H1 (cell line): ENCODE results near the gene EPHB1. TPM values are rescaled to one million over a fixed set of nuclear protein-coding genes. Genes with fewer than 3 reads are reported as not detected.

Experiments used
- CTCF ChIA-PET: fragments of 300-600 bp; sonication (Branson Sonifier 250); formaldehyde crosslinking; loops from one replicate; lab custom pipeline; 2021; ENCODE audit not compliant: partially characterized antibody; lab: Charles Lee
- POLR2A ChIA-PET: fragments of 300-600 bp; sonication (Branson Sonifier 250); formaldehyde crosslinking; loops from one replicate; lab custom pipeline; 2021; ENCODE audit warnings: inconsistent platforms; ENCODE audit not compliant: partially characterized antibody; lab: Charles Lee
- DNase-seq, 2 experiments: peaks; one replicate each; pipeline versions ENCODE4 v3.0.0 to v3.0.0-alpha.2; 2010 to 2022; ENCODE audit warnings: low spot score in 2 of 2, low read depth in 1 of 2, mixed read lengths in 1 of 2
- FAIRE-seq: peaks from 2 replicates; lab custom pipeline; 2011; peaks lifted over from hg19 to GRCh38; lab: Jason Lieb, UNC
- H2AFZ ChIP-seq: 2 replicates; pipeline ENCODE4 v1.8.1; 2012; ENCODE audit warnings: low read length, inconsistent platforms
- H2AK5ac ChIP-seq: 2 replicates; pipeline ENCODE4 v1.6.1; 2013; ENCODE audit warnings: low read depth, low read length
- H2BK120ac ChIP-seq: replicated peaks from 2 replicates; pipeline ENCODE3; 2013; ENCODE audit warnings: low read depth, low read length, inconsistent platforms
- H2BK12ac ChIP-seq: 2 replicates; pipeline ENCODE4 v1.6.1; 2013; ENCODE audit warnings: low read depth, low read length
- H2BK15ac ChIP-seq: 2 replicates; pipeline ENCODE4 v1.6.1; 2013; ENCODE audit warnings: low read length
- H2BK20ac ChIP-seq: 2 replicates; pipeline ENCODE4 v1.6.1; 2013; ENCODE audit warnings: low read length
- H2BK5ac ChIP-seq: 2 replicates; pipeline ENCODE4 v1.6.1; 2013; ENCODE audit warnings: low read depth, low read length
- H3K14ac ChIP-seq: 2 replicates; pipeline ENCODE4 v1.6.1; 2013; ENCODE audit warnings: inconsistent platforms; ENCODE audit not compliant: insufficient read length
- H3K18ac ChIP-seq: 2 replicates; pipeline ENCODE4 v1.6.1; 2013; ENCODE audit warnings: low read length; ENCODE audit errors: extremely low read depth
- H3K23ac ChIP-seq: 2 replicates; pipeline ENCODE4 v1.6.1; 2013; ENCODE audit warnings: inconsistent platforms; ENCODE audit not compliant: insufficient read length
- H3K23me2 ChIP-seq: 2 replicates; pipeline ENCODE4 v1.6.1; 2013; ENCODE audit warnings: low read depth, low read length
- H3K27ac ChIP-seq: 2 replicates; pipeline ENCODE4 v1.6.1; 2011; ENCODE audit warnings: low read depth, low read length, inconsistent platforms
- H3K27me3 ChIP-seq, 4 experiments: replicated peaks in 1 of 4; 1 replicate in 1 of 4; 2 replicates in 3 of 4; pipeline versions ENCODE4 v1.6.1 to v1.8.1; 2011 to 2013; ENCODE audit warnings: low read length in 3 of 4, mild to moderate bottlenecking in 3 of 4, inconsistent platforms in 2 of 4, mixed read lengths in 2 of 4, moderate library complexity in 1 of 4; ENCODE audit not compliant: control insufficient read depth in 3 of 4, insufficient read depth in 3 of 4; ENCODE audit errors: extremely low read depth in 1 of 4
- H3K36me3 ChIP-seq, 4 experiments: 2 replicates each; pipeline versions ENCODE4 v1.6.1 to v1.8.1; 2011 to 2013; ENCODE audit warnings: mild to moderate bottlenecking in 4 of 4, low read length in 3 of 4, moderate library complexity in 2 of 4, control low read depth in 1 of 4, inconsistent platforms in 1 of 4; ENCODE audit not compliant: insufficient read depth in 4 of 4, control insufficient read depth in 2 of 4
- H3K4ac ChIP-seq: replicated peaks from 2 replicates; pipeline ENCODE3; 2013; ENCODE audit warnings: low read length, low read depth, mixed read lengths, inconsistent platforms; ENCODE audit not compliant: insufficient read length
- H3K4me1 ChIP-seq, 4 experiments: replicated peaks in 1 of 4; 1 replicate in 1 of 4; 2 replicates in 3 of 4; pipeline versions ENCODE4 v1.6.1 to v1.8.1; 2011 to 2013; ENCODE audit warnings: low read length in 3 of 4, inconsistent platforms in 2 of 4, mixed read lengths in 1 of 4; ENCODE audit not compliant: insufficient read depth in 4 of 4, control insufficient read depth in 3 of 4
- H3K4me2 ChIP-seq, 2 experiments: 2 replicates each; pipeline versions ENCODE4 v1.6.1 to v1.8.1; 2011 to 2013; ENCODE audit warnings: low read depth in 2 of 2, low read length in 2 of 2, control low read depth in 1 of 2, inconsistent platforms in 1 of 2, mild to moderate bottlenecking in 1 of 2; ENCODE audit not compliant: insufficient read depth in 1 of 2
- H3K4me3 ChIP-seq, 4 experiments: fragments of 200-600, 300-600 bp in 1 of 4; sonication (generic), shearing (Covaris generic), sonication (Bioruptor Twin) in 1 of 4; 2 replicates each; pipeline versions ENCODE4 v1.5.1 to v1.8.1; 2011 to 2016; ENCODE audit warnings: low read length in 4 of 4, low read depth in 3 of 4, control low read depth in 2 of 4, inconsistent platforms in 2 of 4, mild to moderate bottlenecking in 2 of 4, mixed read lengths in 1 of 4, moderate library complexity in 1 of 4; ENCODE audit not compliant: insufficient read depth in 2 of 4; ENCODE audit errors: extremely low read depth in 1 of 4
- H3K56ac ChIP-seq: replicated peaks from 2 replicates; pipeline ENCODE3; 2013; ENCODE audit warnings: low read depth, mild to moderate bottlenecking, mixed read lengths, low read length, inconsistent platforms; ENCODE audit not compliant: insufficient read length
- H3K79me1 ChIP-seq: 2 replicates; pipeline ENCODE4 v1.6.1; 2013; ENCODE audit warnings: low read depth, low read length, control low read depth
- H3K79me2 ChIP-seq, 2 experiments: 2 replicates each; pipeline versions ENCODE4 v1.6.1 to v1.8.1; 2012 to 2013; ENCODE audit warnings: low read length in 2 of 2, mild to moderate bottlenecking in 2 of 2, inconsistent platforms in 1 of 2; ENCODE audit not compliant: insufficient read depth in 2 of 2, control insufficient read depth in 1 of 2
- H3K9ac ChIP-seq, 4 experiments: replicated peaks in 1 of 4; 1 replicate in 1 of 4; 2 replicates in 3 of 4; pipeline versions ENCODE4 v1.6.1 to v1.8.1; 2011 to 2013; ENCODE audit warnings: low read depth in 3 of 4, low read length in 3 of 4, control low read depth in 2 of 4, mild to moderate bottlenecking in 2 of 4, moderate library complexity in 2 of 4, inconsistent platforms in 1 of 4; ENCODE audit errors: extremely low read depth in 1 of 4
- H3K9me3 ChIP-seq, 2 experiments: 2 replicates each; pipeline versions ENCODE4 v1.6.1 to v1.8.1; 2012 to 2013; ENCODE audit warnings: mild to moderate bottlenecking in 2 of 2, moderate library complexity in 2 of 2, control low read depth in 1 of 2, inconsistent platforms in 1 of 2, low read depth in 1 of 2, low read length in 1 of 2, mixed read lengths in 1 of 2; ENCODE audit not compliant: insufficient read depth in 2 of 2
- H4K20me1 ChIP-seq, 2 experiments: replicated peaks in 1 of 2; 2 replicates each; pipeline versions ENCODE3 to v1.8.1; 2011 to 2013; ENCODE audit warnings: inconsistent platforms in 2 of 2, low read length in 2 of 2, mild to moderate bottlenecking in 1 of 2; ENCODE audit not compliant: insufficient read depth in 2 of 2, control insufficient read depth in 1 of 2
- H4K5ac ChIP-seq: 2 replicates; pipeline ENCODE4 v1.6.1; 2013; ENCODE audit warnings: low read length, low read depth, mixed read lengths, inconsistent platforms; ENCODE audit not compliant: insufficient read length
- H4K8ac ChIP-seq: 2 replicates; pipeline ENCODE4 v1.8.0; 2013; ENCODE audit warnings: mild to moderate bottlenecking, moderate library complexity, low read length, inconsistent platforms; ENCODE audit not compliant: insufficient read depth; ENCODE audit errors: extremely low read depth
- H4K91ac ChIP-seq: replicated peaks from 2 replicates; pipeline ENCODE3; 2013; ENCODE audit warnings: low read length, mixed read lengths, inconsistent platforms; ENCODE audit not compliant: insufficient read length
- FOSL1 ChIP-seq: IDR thresholded peaks from 2 replicates; pipeline ENCODE4 v1.6.1; 2011; ENCODE audit warnings: mild to moderate bottlenecking, low read depth, low read length, moderate library complexity; ENCODE audit not compliant: insufficient read depth
- GABPA ChIP-seq: IDR thresholded peaks from 2 replicates; pipeline ENCODE4 v1.6.1; 2011; ENCODE audit warnings: mild to moderate bottlenecking, low read length, moderate library complexity, borderline replicate concordance; ENCODE audit not compliant: insufficient read depth
- MAFK ChIP-seq: IDR thresholded peaks from 2 replicates; pipeline ENCODE4 v1.6.1; 2012; ENCODE audit warnings: low read depth, mild to moderate bottlenecking, improper control_type of control experiment, low read length
- RBBP5 ChIP-seq: IDR thresholded peaks from 2 replicates; pipeline ENCODE4 v1.7.1; 2012; ENCODE audit warnings: low read depth, mild to moderate bottlenecking, inconsistent platforms, low read length, moderate library complexity, borderline replicate concordance
- SP1 ChIP-seq: IDR thresholded peaks from 2 replicates; pipeline ENCODE4 v1.6.1; 2011; ENCODE audit warnings: low read depth, low read length
- TBP ChIP-seq: IDR thresholded peaks from 2 replicates; pipeline ENCODE4 v1.6.1; 2011; ENCODE audit warnings: low read depth, low read length, improper control_type of control experiment
- ZNF274 ChIP-seq: IDR thresholded peaks from 2 replicates; pipeline ENCODE4 v1.7.0; 2012; ENCODE audit warnings: low read length, borderline replicate concordance; ENCODE audit errors: extremely low read depth
- WGBS, 2 experiments: shearing (Covaris generic) in 1 of 2; methylation state at CpG; one replicate each; pipeline versions ENCODE4 v1.1.6 to v1.1.7; 2013 to 2015; ENCODE audit warnings: low lambda C conversion rate in 2 of 2, mixed read lengths in 2 of 2, inconsistent platforms in 1 of 2, low coverage in 1 of 2, missing lambda C conversion rate in 1 of 2; ENCODE audit not compliant: insufficient replicate concordance in 2 of 2, insufficient coverage in 1 of 2, insufficient read length in 1 of 2; ENCODE audit errors: extremely low coverage in 1 of 2, missing lambda C conversion rate in 1 of 2; 5-methylcytosine and 5-hydroxymethylcytosine counted together
- polyA plus RNA-seq, 7 experiments: library from polyadenylated mRNA; depleted of rRNA in 3 of 7; stranded (reverse) in 5 of 7; unstranded in 2 of 7; fragments of >200 nt in 5 of 7; fragments of 200-250 nt in 2 of 7; gene quantifications; 1 replicate in 5 of 7; 2 replicates in 1 of 7; 4 replicates in 1 of 7; pipeline versions ENCODE4 v1.2.1 to v1.2.3, GENCODE V29; 2011 to 2013; ENCODE audit warnings: missing spikeins in 2 of 7, mixed read lengths in 2 of 7
- total RNA-seq: library from RNA; stranded (reverse); fragmentation: NEBNext Ultra II Directional; extraction: Animal tissue kit (Norgen Biotek cat#: 25700); gene quantifications from 2 replicates; pipeline ENCODE4 v1.2.1, GENCODE V29; 2021
- TF ChIP-seq, protein P1 (sequence below): IDR thresholded peaks from 2 replicates; pipeline ENCODE4 v1.6.1; 2012; ENCODE audit warnings: low read length, inconsistent platforms

Gene EPHB1
- total and polyA plus RNA-seq, 2 of the 8 experiments (the other 6 are each of a cell fraction or from before 2014, with no cell fraction given) = 3.5 to 5.9 TPM

DNA sequence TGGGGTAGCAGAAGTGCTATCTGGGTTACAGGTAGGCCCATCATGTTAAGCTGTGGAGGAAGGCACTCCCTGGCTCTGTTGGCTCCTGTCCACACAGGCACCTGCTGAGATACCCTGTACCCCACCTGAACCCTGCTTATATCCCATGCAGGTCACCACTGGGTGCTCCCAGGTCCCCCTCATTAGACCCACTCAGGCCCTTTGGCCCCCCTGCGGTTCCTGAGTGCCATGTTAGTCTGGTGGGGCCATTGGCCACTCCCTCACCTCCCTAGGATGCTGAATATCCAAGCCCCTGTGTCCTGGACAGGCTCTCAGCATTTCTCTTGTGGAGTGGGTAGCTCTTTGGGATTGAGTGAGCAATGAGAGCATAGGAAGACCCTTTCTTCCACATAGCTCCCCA, 128.2 kb downstream of the EPHB1 start:
- Histone ChIP-seq H4K20me1 (no peaks in the 10 kb centered on the region), H2BK5ac (no peak overlapping the region), H3K18ac (no peak overlapping the region), H2BK20ac (no peak overlapping the region), H2AFZ (no peak overlapping the region), H3K4me3 (no peak overlapping the region), H3K4me1 (no peaks in the 10 kb centered on the region), H2AK5ac (no peak overlapping the region), H3K79me1 (no peaks in the 10 kb centered on the region), H4K5ac (no peak overlapping the region), H3K56ac (no peak overlapping the region), H3K27me3 (no peaks in the 10 kb centered on the region), H3K9ac (no peak overlapping the region), H3K4ac (no peak overlapping the region), H2BK12ac (no peak overlapping the region), H3K79me2 (no peaks in the 10 kb centered on the region), H4K8ac (no peak overlapping the region), H3K9me3 (peaks cover 2 to 7% of the 10 kb centered on the region in 2 experiments; a peak in 3 of 4 replicates), H2BK15ac (no peak overlapping the region), H2BK120ac (no peak overlapping the region)
- ChIA-PET CTCF (interaction anchor here (1.4 to 1.5 kb wide), 2 partner anchors 14 to 27 kb away, joined by 3 to 4 read pairs; no protein-coding TSS in a partner anchor), POLR2A (no interaction called here)
- WGBS, 2 experiments = 100% methylated on average over 1 of the region's 1 CpG; no CpG with 5 or more reads in 1 of the 2 experiments
- DNase-seq (no peak), FAIRE-seq (no peak)
- no peak for TF ChIP-seq SP1
- no peak for TF ChIP-seq ZNF274
- TF ChIP-seq GABPA = no peak
- no peak for TF ChIP-seq FOSL1
- no peak for TF ChIP-seq MAFK
- TF ChIP-seq, protein P1, sequence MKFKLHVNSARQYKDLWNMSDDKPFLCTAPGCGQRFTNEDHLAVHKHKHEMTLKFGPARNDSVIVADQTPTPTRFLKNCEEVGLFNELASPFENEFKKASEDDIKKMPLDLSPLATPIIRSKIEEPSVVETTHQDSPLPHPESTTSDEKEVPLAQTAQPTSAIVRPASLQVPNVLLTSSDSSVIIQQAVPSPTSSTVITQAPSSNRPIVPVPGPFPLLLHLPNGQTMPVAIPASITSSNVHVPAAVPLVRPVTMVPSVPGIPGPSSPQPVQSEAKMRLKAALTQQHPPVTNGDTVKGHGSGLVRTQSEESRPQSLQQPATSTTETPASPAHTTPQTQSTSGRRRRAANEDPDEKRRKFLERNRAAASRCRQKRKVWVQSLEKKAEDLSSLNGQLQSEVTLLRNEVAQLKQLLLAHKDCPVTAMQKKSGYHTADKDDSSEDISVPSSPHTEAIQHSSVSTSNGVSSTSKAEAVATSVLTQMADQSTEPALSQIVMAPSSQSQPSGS = no peak
- TF ChIP-seq RBBP5 = no peak
- no peak for TF ChIP-seq TBP
- TF ChIP-seq, all 59 proteins: peak for 0
- no peak overlapping the region for H3K4me2 ChIP-seq
- H3K23ac ChIP-seq = no peak overlapping the region
- no peaks in the 10 kb centered on the region for H3K36me3 ChIP-seq
- no peak overlapping the region for H3K27ac ChIP-seq
- H3K23me2 ChIP-seq = no peaks in the 10 kb centered on the region
- H3K14ac ChIP-seq = no peak overlapping the region
- H4K91ac ChIP-seq = no peak overlapping the region
